GM03348 (cell line): Measurements from ENCODE around the gene GSTO2.

ENCODE experiments used
- DNase-seq: peaks from one replicate; pipeline ENCODE4 v3.0.0; 2012; ENCODE audit warnings: low spot score

Gene GSTO2

GRCh38 chr10:104279550-104280259 is 10.7 kb downstream of the GSTO2 start:
- no peak for DNase-seq

- DNase-seq, result no peak
Measured at GRCh38 chr10:104281694-104282093, 12.7 kb downstream of the GSTO2 start.

GRCh38 chr10:104284846-104285245 is 15.9 kb downstream of the GSTO2 start:
- DNase-seq, result no peak

- no peak for DNase-seq
Measured at GRCh38 chr10:104286939-104287338, 18.0 kb downstream of the GSTO2 start.

- DNase-seq, result no peak
Measured at GRCh38 chr10:104288355-104288754, 19.4 kb downstream of the GSTO2 start.

- DNase-seq, result peak; percentile 94
Measured at GRCh38 chr10:104291439-104291951, 22.5 kb downstream of the GSTO2 start.

GRCh38 chr10:104293011-104293410 is 24.0 kb downstream of the GSTO2 start:
- peak; percentile 33 for DNase-seq

GRCh38 chr10:104293781-104294321 is 24.9 kb downstream of the GSTO2 start:
- DNase-seq, result no peak

GRCh38 chr10:104296687-104297436 is 27.9 kb downstream of the GSTO2 start:
- DNase-seq, result no peak

- no peak for DNase-seq
Measured at GRCh38 chr10:104297697-104298660, 29.0 kb downstream of the GSTO2 start.

- peak; percentile 62 for DNase-seq
Measured at GRCh38 chr10:104299031-104299904, 30.3 kb downstream of the GSTO2 start.

- peak; percentile 62 for DNase-seq
Measured at GRCh38 chr10:104300002-104300735, 31.2 kb downstream of the GSTO2 start.

- peak; percentile 90 for DNase-seq
Measured at GRCh38 chr10:104300736-104301292, 31.8 kb downstream of the GSTO2 start.

- no peak for DNase-seq
Measured at GRCh38 chr10:104301907-104302690, 33.1 kb downstream of the GSTO2 start.

- no peak for DNase-seq
Measured at GRCh38 chr10:104303594-104304355, 34.8 kb downstream of the GSTO2 start.

GRCh38 chr10:104304356-104304745 is 35.4 kb downstream of the GSTO2 start:
- DNase-seq, result no peak

GRCh38 chr10:104304927-104305326 is 35.9 kb downstream of the GSTO2 start:
- DNase-seq, result no peak

- no peak for DNase-seq
Measured at GRCh38 chr10:104306897-104307296, 37.9 kb downstream of the GSTO2 start.
